Measurements from ENCODE around the gene F9. TPM values are rescaled to one million over a fixed set of nuclear protein-coding genes. Genes with fewer than 3 reads are reported as not detected.

Gene F9
- polyA plus RNA-seq, 1 experiment = not detected

GRCh38 chrX:139538907-139539790, 8.6 kb downstream of the F9 start:
- Histone ChIP-seq H3K4me3 (ENCODE audit: low read depth, low read length) (no peak overlapping the region), H3K27ac (ENCODE audit: low read depth, low read length) (no peak overlapping the region), H3K27me3 (ENCODE audit: control insufficient read depth, insufficient read depth, low read length) (no peaks in the 10 kb centered on the region), H3K9me3 (ENCODE audit: control insufficient read depth, insufficient read depth, low read length) (no peaks in the 10 kb centered on the region)
- no peak for DNase-seq (ENCODE audit: low read depth, low spot score)
- no peak for TF ChIP-seq CTCF (IDR thresholded peaks at IDR 0.05; ENCODE audit: low read depth, low read length)
- ChIA-PET POLR2A (no interaction called here), CTCF (no interaction called here)

GRCh38 chrX:139542652-139543051, 12.1 kb downstream of the F9 start:
- H3K4me3 ChIP-seq (ENCODE audit: low read depth, low read length) = no peak overlapping the region
- DNase-seq (ENCODE audit: low read depth, low spot score) = no peak
- TF ChIP-seq CTCF (IDR thresholded peaks at IDR 0.05; ENCODE audit: low read depth, low read length) = no peak
- ChIA-PET POLR2A (no interaction called here), CTCF (no interaction called here)
- H3K9me3 ChIP-seq (ENCODE audit: control insufficient read depth, insufficient read depth, low read length) = no peaks in the 10 kb centered on the region
- H3K27me3 ChIP-seq (ENCODE audit: control insufficient read depth, insufficient read depth, low read length) = no peaks in the 10 kb centered on the region
- no peak overlapping the region for H3K27ac ChIP-seq (ENCODE audit: low read depth, low read length)

GRCh38 chrX:139543920-139544319, 13.4 kb downstream of the F9 start:
- no peak overlapping the region for H3K27ac ChIP-seq (ENCODE audit: low read depth, low read length)
- no peak for TF ChIP-seq CTCF (IDR thresholded peaks at IDR 0.05; ENCODE audit: low read depth, low read length)
- H3K9me3 ChIP-seq (ENCODE audit: control insufficient read depth, insufficient read depth, low read length) = no peaks in the 10 kb centered on the region
- no peak overlapping the region for H3K4me3 ChIP-seq (ENCODE audit: low read depth, low read length)
- ChIA-PET CTCF (no interaction called here), POLR2A (no interaction called here)
- no peaks in the 10 kb centered on the region for H3K27me3 ChIP-seq (ENCODE audit: control insufficient read depth, insufficient read depth, low read length)
- DNase-seq (ENCODE audit: low read depth, low spot score) = no peak

- Histone ChIP-seq H3K9me3 (ENCODE audit: control insufficient read depth, insufficient read depth, low read length) (no peaks in the 10 kb centered on the region), H3K27me3 (ENCODE audit: control insufficient read depth, insufficient read depth, low read length) (no peaks in the 10 kb centered on the region), H3K27ac (ENCODE audit: low read depth, low read length) (no peak overlapping the region), H3K4me3 (ENCODE audit: low read depth, low read length) (no peak overlapping the region)
- no peak for TF ChIP-seq CTCF (IDR thresholded peaks at IDR 0.05; ENCODE audit: low read depth, low read length)
- ChIA-PET CTCF (no interaction called here), POLR2A (no interaction called here)
- no peak for DNase-seq (ENCODE audit: low read depth, low spot score)
Observed at GRCh38 chrX:139544591-139544990, 14.1 kb downstream of the F9 start.

GRCh38 chrX:139554376-139554775, 23.8 kb downstream of the F9 start:
- H3K4me3 ChIP-seq (ENCODE audit: low read depth, low read length) = no peak overlapping the region
- no peak for DNase-seq (ENCODE audit: low read depth, low spot score)
- no peaks in the 10 kb centered on the region for H3K9me3 ChIP-seq (ENCODE audit: control insufficient read depth, insufficient read depth, low read length)
- ChIA-PET CTCF (no interaction called here), POLR2A (no interaction called here)
- TF ChIP-seq CTCF (IDR thresholded peaks at IDR 0.05; ENCODE audit: low read depth, low read length) = no peak
- no peaks in the 10 kb centered on the region for H3K27me3 ChIP-seq (ENCODE audit: control insufficient read depth, insufficient read depth, low read length)
- H3K27ac ChIP-seq (ENCODE audit: low read depth, low read length) = no peak overlapping the region

Measured in AG04450 (cell line).